Osteocyte (in vitro differentiated cells): ENCODE data around the gene RTEL1. TPM values are rescaled to one million over a fixed set of nuclear protein-coding genes. Genes with fewer than 3 reads are reported as not detected.

ENCODE experiments used
- DNase-seq: peaks from one replicate; pipeline ENCODE4 v3.0.0; 2021; ENCODE audit warnings: mixed read lengths; ENCODE audit not compliant: unreplicated experiment; ENCODE audit errors: extremely low spot score
- H3K27ac Mint-ChIP-seq: one replicate; pipeline ENCODE4 v1.8.0; 2021; ENCODE audit warnings: mild to moderate bottlenecking, mixed read lengths; ENCODE audit not compliant: unreplicated experiment
- H3K27me3 Mint-ChIP-seq: one replicate; pipeline ENCODE4 v1.8.0; 2021; ENCODE audit warnings: mixed read lengths; ENCODE audit not compliant: unreplicated experiment
- H3K36me3 Mint-ChIP-seq: one replicate; pipeline ENCODE4 v1.8.0; 2021; ENCODE audit warnings: mixed read lengths; ENCODE audit not compliant: unreplicated experiment
- H3K4me1 Mint-ChIP-seq: one replicate; pipeline ENCODE4 v1.8.0; 2021; ENCODE audit warnings: mixed read lengths; ENCODE audit not compliant: unreplicated experiment
- H3K4me3 Mint-ChIP-seq: one replicate; pipeline ENCODE4 v1.8.0; 2021; ENCODE audit warnings: mild to moderate bottlenecking, moderate library complexity, mixed read lengths; ENCODE audit not compliant: unreplicated experiment
- H3K9me3 Mint-ChIP-seq: one replicate; pipeline ENCODE4 v1.8.0; 2021; ENCODE audit warnings: mixed read lengths; ENCODE audit not compliant: unreplicated experiment
- CTCF ChIP-seq: fragments of 200-600 bp; sonication (generic); IDR thresholded peaks from 2 replicates; pipeline ENCODE4 v1.5.0; 2021; ENCODE audit warnings: antibody characterized with exemption, mild to moderate bottlenecking, moderate library complexity
- long read RNA-seq: library from polyadenylated mRNA; unstranded; transcript quantifications from one replicate; pipeline ENCODE4 v2.0.0, GENCODE V29; 2021
- total RNA-seq: library from RNA; stranded (reverse); gene quantifications from 2 replicates; pipeline ENCODE4 v1.2.1, GENCODE V29; 2021

RTEL1 gene
- 34.1 and 35.5 TPM in 2 replicates for total RNA-seq
- long read RNA-seq, full-length matches to known transcripts = 1 of 4 reads
- long read RNA-seq, partial matches to known transcripts = 1 of 4 reads
- long read RNA-seq, other reads (novel, unspliced or antisense) = 2 of 4 reads

- Mint-ChIP-seq H3K9me3 (no peaks in the 10 kb centered on the region), H3K4me1 (peaks cover 30% of the 10 kb centered on the region)
- peak; percentile 97 for DNase-seq
These were observed at the start of gene RTEL1 for GRCh38 chr20:63657937-63658748. TSS of gene RTEL1 (plus strand) at chr20:63658312. CDS start at chr20:63659403, 1,091 bp downstream.

GRCh38 chr20:63610581-63611435 lies 47.3 kb upstream of the RTEL1 start:
- TF ChIP-seq CTCF = no peak
- Mint-ChIP-seq H3K4me1 (peaks cover 7% of the 10 kb centered on the region), H3K27me3 (no peaks in the 10 kb centered on the region), H3K27ac (no peak overlapping the region), H3K36me3 (peaks cover 13% of the 10 kb centered on the region), H3K9me3 (no peaks in the 10 kb centered on the region), H3K4me3 (no peak overlapping the region)
- DNase-seq = no peak

More at GRCh38 chr20:63657937-63658748, at the start of gene RTEL1:
- TF ChIP-seq CTCF = no peak
- Mint-ChIP-seq H3K27me3 (no peaks in the 10 kb centered on the region), H3K36me3 (peaks cover 5% of the 10 kb centered on the region), H3K27ac (peak within 1 kb of the TSS; percentile 94), H3K4me3 (peak within 1 kb of the TSS; percentile 97)

GRCh38 chr20:63611646-63612045 lies 46.5 kb upstream of the RTEL1 start:
- H3K27ac Mint-ChIP-seq = no peak overlapping the region
- peaks cover 7% of the 10 kb centered on the region for H3K4me1 Mint-ChIP-seq
- peaks cover 16% of the 10 kb centered on the region for H3K36me3 Mint-ChIP-seq
- DNase-seq = no peak
- H3K27me3 Mint-ChIP-seq = no peaks in the 10 kb centered on the region
- H3K9me3 Mint-ChIP-seq = no peaks in the 10 kb centered on the region
- no peak overlapping the region for H3K4me3 Mint-ChIP-seq
- TF ChIP-seq CTCF = no peak

GRCh38 chr20:63612276-63612931 lies 45.7 kb upstream of the RTEL1 start:
- Mint-ChIP-seq H3K9me3 (no peaks in the 10 kb centered on the region), H3K27me3 (no peaks in the 10 kb centered on the region), H3K4me1 (peaks cover 7% of the 10 kb centered on the region), H3K27ac (no peak overlapping the region), H3K4me3 (no peak overlapping the region), H3K36me3 (peaks cover 18% of the 10 kb centered on the region)
- no peak for TF ChIP-seq CTCF
- no peak for DNase-seq
